22Rv1 (cell line): ENCODE measurements around the gene USP35.

ENCODE experiments used
- H3K27ac ChIP-seq: fragments of 450-650 bp; 2 replicates; pipeline ENCODE4 v1.5.1; 2017
- CTCF ChIP-seq: fragments of 450-650 bp; IDR thresholded peaks from 2 replicates; pipeline ENCODE4 v1.5.1; 2017; ENCODE audit warnings: mild to moderate bottlenecking
- ZFX ChIP-seq: fragments of 450-650 bp; IDR thresholded peaks from 2 replicates; pipeline ENCODE4 v1.6.1; 2017; ENCODE audit warnings: antibody characterized with exemption, borderline replicate concordance

Gene USP35

GRCh38 chr11:78257654-78258053, 68.9 kb downstream of the USP35 start:
- H3K27ac ChIP-seq = no peak overlapping the region
- TF ChIP-seq ZFX = no peak
- TF ChIP-seq CTCF = no peak

- TF ChIP-seq CTCF (peak; percentile 14; the same call in 1 of the 2 replicates), ZFX (no peak)
- H3K27ac ChIP-seq = peak overlapping the region; percentile 75
These were observed 71.2 kb downstream of the USP35 start for GRCh38 chr11:78259777-78260487.

- TF ChIP-seq ZFX (no peak), CTCF (no peak)
- 0 out of 2 replicates have a peak overlapping the region, but pooled peaks have one; percentile 75 for H3K27ac ChIP-seq
These were observed 72.6 kb downstream of the USP35 start for GRCh38 chr11:78261367-78261766.

GRCh38 chr11:78261828-78262227, 73.1 kb downstream of the USP35 start:
- no peak overlapping the region for H3K27ac ChIP-seq
- TF ChIP-seq CTCF (no peak), ZFX (no peak)

GRCh38 chr11:78262238-78262637, 73.5 kb downstream of the USP35 start:
- H3K27ac ChIP-seq = no peak overlapping the region
- no peak for TF ChIP-seq ZFX
- no peak for TF ChIP-seq CTCF

- no peak overlapping the region for H3K27ac ChIP-seq
These were observed 74.0 kb downstream of the USP35 start for GRCh38 chr11:78262691-78263090.

More at GRCh38 chr11:78262691-78263090, 74.0 kb downstream of the USP35 start:
- TF ChIP-seq CTCF (no peak), ZFX (no peak)
